HepG2 (cell line): Measurements from ENCODE around the gene SLIT1. TPM values are rescaled to one million over a fixed set of nuclear protein-coding genes. Genes with fewer than 3 reads are reported as not detected.

ENCODE experiments used
- ATAC-seq: fragments of 200-7000 bp; cut with Tn5 transposase; 3 replicates; pipeline ENCODE4 v1.9.1; 2020; ENCODE audit warnings: mild to moderate bottlenecking, moderate library complexity
- BruUV-seq: library from RNA; stranded (reverse); fragments of 400-500 nt; replicated peaks from 2 replicates; lab custom pipeline; 2021; lab: Mats Ljungman, UMichigan
- CTCF ChIA-PET: fragments of 300-600 bp; formaldehyde crosslinking; extraction: SDS; loops from one replicate; lab custom pipeline; 2021; ENCODE audit warnings: low total read pairs, inconsistent platforms, low intra/inter-chr PET ratio; lab: Yijun Ruan, JAX
- POLR2A ChIA-PET: fragments of 350-600 bp; sonication (Branson Sonifier 250); formaldehyde crosslinking; loops from one replicate; lab custom pipeline; 2020; ENCODE audit warnings: antibody characterized with exemption, inconsistent platforms; lab: Yijun Ruan, JAX
- DNase-seq: peaks from one replicate; pipeline ENCODE4 v3.0.0-alpha.2; 2015; ENCODE audit warnings: low spot score
- FAIRE-seq: peaks from 3 replicates; lab custom pipeline; 2011; peaks lifted over from hg19 to GRCh38; lab: Jason Lieb, UNC
- H2AFZ ChIP-seq: one replicate; pipeline ENCODE4 v1.6.1; 2011; ENCODE audit warnings: low read length, inconsistent platforms
- H3K27ac ChIP-seq: fragments of 300-600 bp; 3 replicates; pipeline ENCODE4 v1.8.0; 2011; ENCODE audit warnings: mixed run types, mild to moderate bottlenecking, mixed read lengths, low read length, inconsistent platforms; ENCODE audit not compliant: insufficient read depth; ENCODE audit errors: extremely low read length
- H3K27me3 ChIP-seq, 2 experiments: fragments of 200-600 bp in 1 of 2; 2 replicates in 1 of 2; 3 replicates in 1 of 2; pipeline versions ENCODE4 v1.6.0 to v1.8.0; 2011; ENCODE audit warnings: low read length in 2 of 2, mild to moderate bottlenecking in 2 of 2, moderate library complexity in 2 of 2, inconsistent platforms in 1 of 2; ENCODE audit not compliant: insufficient read depth in 2 of 2, control insufficient read depth in 1 of 2
- H3K36me3 ChIP-seq, 2 experiments: fragments of 200-600 bp in 1 of 2; replicated peaks in 1 of 2; 2 replicates in 1 of 2; 3 replicates in 1 of 2; pipeline versions ENCODE4 v1.5.1 to v1.8.0; 2011; ENCODE audit warnings: low read length in 2 of 2, inconsistent platforms in 1 of 2; ENCODE audit not compliant: insufficient read depth in 2 of 2, control insufficient read depth in 1 of 2
- H3K4me1 ChIP-seq: 2 replicates; pipeline ENCODE4 v1.5.1; 2012; ENCODE audit warnings: low read length, inconsistent platforms; ENCODE audit not compliant: insufficient read depth
- H3K4me2 ChIP-seq: 2 replicates; pipeline ENCODE4 v1.6.0; 2011; ENCODE audit warnings: low read depth, low read length, inconsistent platforms
- H3K4me3 ChIP-seq, 3 experiments: fragments of 200-600 bp in 1 of 3; sonication (generic), shearing (Covaris generic) in 1 of 3; replicated peaks in 1 of 3; 2 replicates each; pipeline ENCODE4 v1.5.1; 2011 to 2016; ENCODE audit warnings: low read length in 3 of 3, inconsistent platforms in 2 of 3, low read depth in 2 of 3, mild to moderate bottlenecking in 2 of 3, control low read depth in 1 of 3, mixed read lengths in 1 of 3; ENCODE audit not compliant: insufficient read depth in 1 of 3
- H3K79me2 ChIP-seq: one replicate; pipeline ENCODE4 v1.6.1; 2011; ENCODE audit warnings: low read length, inconsistent platforms; ENCODE audit not compliant: insufficient read depth
- H3K9ac ChIP-seq: 2 replicates; pipeline ENCODE4 v1.6.0; 2011; ENCODE audit warnings: mild to moderate bottlenecking, low read depth, low read length, inconsistent platforms; ENCODE audit not compliant: insufficient read depth
- H3K9me3 ChIP-seq: 2 replicates; pipeline ENCODE4 v1.5.1; 2012; ENCODE audit warnings: mild to moderate bottlenecking, low read length
- H4K20me1 ChIP-seq: 2 replicates; pipeline ENCODE4 v1.6.0; 2011; ENCODE audit warnings: inconsistent platforms, mild to moderate bottlenecking, low read length, moderate library complexity; ENCODE audit not compliant: insufficient read depth
- KLF9 ChIP-seq: IDR thresholded peaks from 2 replicates; pipeline ENCODE4 v1.6.1; 2016; ENCODE audit warnings: low read depth
- MTERF4 ChIP-seq: sonication (generic); formaldehyde crosslinking; IDR thresholded peaks from 2 replicates; pipeline ENCODE4 v1.8.0; 2023; ENCODE audit warnings: mild to moderate bottlenecking, missing genetic modification reagents
- SMAD3 ChIP-seq: sonication (generic); formaldehyde crosslinking; IDR thresholded peaks from 2 replicates; pipeline ENCODE4 v1.4.0; 2020; ENCODE audit warnings: missing genetic modification reagents
- STAG1 ChIP-seq: sonication (generic); formaldehyde crosslinking; IDR thresholded peaks from 2 replicates; pipeline ENCODE4 v1.4.0; 2020; ENCODE audit warnings: missing genetic modification reagents
- STAT6 ChIP-seq: sonication (generic); formaldehyde crosslinking; IDR thresholded peaks from 2 replicates; pipeline ENCODE4 v1.4.0; 2020; ENCODE audit warnings: missing genetic modification reagents, mild to moderate bottlenecking, borderline replicate concordance
- ZBTB7A ChIP-seq: sonication (generic); formaldehyde crosslinking; IDR thresholded peaks from 2 replicates; pipeline ENCODE4 v1.8.0; 2022; ENCODE audit warnings: mild to moderate bottlenecking, missing genetic modification reagents
- ZFP62 ChIP-seq: sonication (generic); formaldehyde crosslinking; IDR thresholded peaks from 2 replicates; pipeline ENCODE4 v1.4.0; 2020; ENCODE audit warnings: missing genetic modification reagents
- ZNF230 ChIP-seq: sonication (generic); formaldehyde crosslinking; IDR thresholded peaks from 2 replicates; pipeline ENCODE4 v1.4.0; 2020; ENCODE audit warnings: mild to moderate bottlenecking, missing genetic modification reagents
- ZNF317 ChIP-seq: sonication (generic); formaldehyde crosslinking; IDR thresholded peaks from 2 replicates; pipeline ENCODE4 v1.5.0; 2020; ENCODE audit warnings: mild to moderate bottlenecking, missing genetic modification reagents
- ZNF335 ChIP-seq: sonication (generic); formaldehyde crosslinking; IDR thresholded peaks from 2 replicates; pipeline ENCODE4 v1.4.0; 2020; ENCODE audit warnings: missing genetic modification reagents
- ZNF747 ChIP-seq: sonication (generic); formaldehyde crosslinking; IDR thresholded peaks from 2 replicates; pipeline ENCODE4 v1.8.1; 2023; ENCODE audit warnings: missing genetic modification reagents, mild to moderate bottlenecking, borderline replicate concordance
- ZNF749 ChIP-seq: sonication (generic); formaldehyde crosslinking; IDR thresholded peaks from 2 replicates; pipeline ENCODE4 v1.8.0; 2022; ENCODE audit warnings: mild to moderate bottlenecking, missing genetic modification reagents, moderate library complexity, borderline replicate concordance
- ZNF878 ChIP-seq: sonication (generic); formaldehyde crosslinking; IDR thresholded peaks from 2 replicates; pipeline ENCODE4 v1.8.1; 2023; ENCODE audit warnings: mild to moderate bottlenecking, missing genetic modification reagents, moderate library complexity
- WGBS: methylation state at CpG from one replicate; pipeline ENCODE4 v1.1.6; 2017; ENCODE audit warnings: low lambda C conversion rate; 5-methylcytosine and 5-hydroxymethylcytosine counted together
- in situ Hi-C: cut with HindIII; loops from 2 replicates; pipeline ENCODE4 v1.10.0; 2017; ENCODE audit warnings: low pct_unique_long_range_greater_than_20kb; ENCODE audit not compliant: extremely low pct_ligation_motif_present
- intact Hi-C: fragments of 100-400 bp; cut with micrococcal nuclease; formaldehyde crosslinking; loops from one replicate; pipeline ENCODE4 v1.10.0; 2022; ENCODE audit not compliant: unreplicated experiment
- polyA plus RNA-seq, 8 experiments: library from polyadenylated mRNA; depleted of rRNA in 3 of 8; stranded (reverse) in 7 of 8; unstranded in 1 of 8; fragments of >200 nt; fragmentation: Illumina TruSeq in 4 of 8; extraction: Trizol in 4 of 8; gene quantifications; 2 replicates each; pipeline versions ENCODE4 v1.2.1 to v1.2.3, GENCODE V29; 2011 to 2016; ENCODE audit warnings: low read depth in 4 of 8, missing spikeins in 1 of 8, mixed read lengths in 1 of 8; ENCODE audit not compliant: insufficient read depth in 1 of 8
- total RNA-seq, 5 experiments: library from RNA; depleted of rRNA; stranded (reverse); fragments of >200 nt; fragmentation: Illumina TruSeq; extraction: Trizol; gene quantifications; 2 replicates each; pipeline ENCODE4 v1.2.3, GENCODE V29; 2016; ENCODE audit warnings: low read depth in 1 of 5
- TF ChIP-seq, protein P1 (sequence below): sonication (generic); formaldehyde crosslinking; IDR thresholded peaks from 2 replicates; pipeline ENCODE4 v1.4.0; 2020; ENCODE audit warnings: missing genetic modification reagents, borderline replicate concordance
- TF ChIP-seq, protein P2 (sequence below): sonication (generic); formaldehyde crosslinking; IDR thresholded peaks from 2 replicates; pipeline ENCODE4 v1.8.0; 2022; ENCODE audit warnings: low read depth, missing genetic modification reagents

Gene SLIT1
- total and polyA plus RNA-seq, 2 of the 13 experiments (the other 11 are each of a cell fraction or from before 2014, with no cell fraction given) = 0.09 to 0.33 TPM

- no peak for TF ChIP-seq STAT6 (CRISPR knock-in tag)
- no peak for TF ChIP-seq ZNF878 (CRISPR knock-in tag)
- TF ChIP-seq MTERF4 (CRISPR knock-in tag) = no peak
- TF ChIP-seq SMAD3 (CRISPR knock-in tag) = no peak
- no peak for TF ChIP-seq ZNF747 (CRISPR knock-in tag)
- TF ChIP-seq ZBTB7A = no peak
Observed at GRCh38 chr10:97040706-97041105, 145.1 kb downstream of the SLIT1 start (continued).

DNA sequence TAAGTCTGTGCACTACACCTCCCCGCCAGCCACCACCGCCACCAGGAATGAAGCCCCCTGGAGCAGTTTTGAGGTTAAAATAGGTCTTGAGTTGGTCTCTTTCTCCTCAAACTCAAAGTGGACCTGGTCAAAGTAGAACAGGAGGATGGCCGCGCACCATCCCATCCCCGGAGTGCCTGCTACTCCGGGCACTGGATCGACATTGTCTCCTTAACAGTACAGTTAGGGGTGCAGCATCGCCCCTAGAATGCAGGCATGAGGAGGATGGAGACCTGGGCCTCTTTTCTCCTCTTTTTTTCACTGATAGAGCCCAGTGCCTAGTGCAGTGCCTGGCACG lies 145.5 kb downstream of the SLIT1 start:
- 70% methylated on average over 2 of the region's 9 CpGs for WGBS
- Histone ChIP-seq H4K20me1 (no peaks in the 10 kb centered on the region), H3K27ac (no peak overlapping the region), H3K36me3 (no peaks in the 10 kb centered on the region), H2AFZ (no peak overlapping the region), H3K4me1 (peaks cover 29% of the 10 kb centered on the region), H3K4me2 (no peak overlapping the region), H3K4me3 (no peak overlapping the region), H3K79me2 (no peaks in the 10 kb centered on the region), H3K9ac (no peak overlapping the region), H3K9me3 (no peaks in the 10 kb centered on the region), H3K27me3 (peaks cover 0 to 20% of the 10 kb centered on the region in 2 experiments; a peak in 3 of 5 replicates)
- no TSS peak for BruUV-seq
- no peak for ATAC-seq
- DNase-seq = no peak
- intact Hi-C loops = no loop called here
- FAIRE-seq = no peak
- CTCF ChIA-PET = no interaction called here
- in situ Hi-C loops = no loop called here
- no peak for TF ChIP-seq ZNF335 (CRISPR knock-in tag)
- no peak for TF ChIP-seq ZNF317
- TF ChIP-seq, protein P1, sequence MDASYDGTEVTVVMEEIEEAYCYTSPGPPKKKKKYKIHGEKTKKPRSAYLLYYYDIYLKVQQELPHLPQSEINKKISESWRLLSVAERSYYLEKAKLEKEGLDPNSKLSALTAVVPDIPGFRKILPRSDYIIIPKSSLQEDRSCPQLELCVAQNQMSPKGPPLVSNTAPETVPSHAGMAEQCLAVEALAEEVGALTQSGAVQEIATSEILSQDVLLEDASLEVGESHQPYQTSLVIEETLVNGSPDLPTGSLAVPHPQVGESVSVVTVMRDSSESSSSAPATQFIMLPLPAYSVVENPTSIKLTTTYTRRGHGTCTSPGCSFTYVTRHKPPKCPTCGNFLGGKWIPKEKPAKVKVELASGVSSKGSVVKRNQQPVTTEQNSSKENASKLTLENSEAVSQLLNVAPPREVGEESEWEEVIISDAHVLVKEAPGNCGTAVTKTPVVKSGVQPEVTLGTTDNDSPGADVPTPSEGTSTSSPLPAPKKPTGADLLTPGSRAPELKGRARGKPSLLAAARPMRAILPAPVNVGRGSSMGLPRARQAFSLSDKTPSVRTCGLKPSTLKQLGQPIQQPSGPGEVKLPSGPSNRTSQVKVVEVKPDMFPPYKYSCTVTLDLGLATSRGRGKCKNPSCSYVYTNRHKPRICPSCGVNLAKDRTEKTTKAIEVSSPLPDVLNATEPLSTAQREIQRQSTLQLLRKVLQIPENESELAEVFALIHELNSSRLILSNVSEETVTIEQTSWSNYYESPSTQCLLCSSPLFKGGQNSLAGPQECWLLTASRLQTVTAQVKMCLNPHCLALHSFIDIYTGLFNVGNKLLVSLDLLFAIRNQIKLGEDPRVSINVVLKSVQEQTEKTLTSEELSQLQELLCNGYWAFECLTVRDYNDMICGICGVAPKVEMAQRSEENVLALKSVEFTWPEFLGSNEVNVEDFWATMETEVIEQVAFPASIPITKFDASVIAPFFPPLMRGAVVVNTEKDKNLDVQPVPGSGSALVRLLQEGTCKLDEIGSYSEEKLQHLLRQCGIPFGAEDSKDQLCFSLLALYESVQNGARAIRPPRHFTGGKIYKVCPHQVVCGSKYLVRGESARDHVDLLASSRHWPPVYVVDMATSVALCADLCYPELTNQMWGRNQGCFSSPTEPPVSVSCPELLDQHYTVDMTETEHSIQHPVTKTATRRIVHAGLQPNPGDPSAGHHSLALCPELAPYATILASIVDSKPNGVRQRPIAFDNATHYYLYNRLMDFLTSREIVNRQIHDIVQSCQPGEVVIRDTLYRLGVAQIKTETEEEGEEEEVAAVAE (CRISPR knock-in tag) = no peak
- TF ChIP-seq, protein P2, sequence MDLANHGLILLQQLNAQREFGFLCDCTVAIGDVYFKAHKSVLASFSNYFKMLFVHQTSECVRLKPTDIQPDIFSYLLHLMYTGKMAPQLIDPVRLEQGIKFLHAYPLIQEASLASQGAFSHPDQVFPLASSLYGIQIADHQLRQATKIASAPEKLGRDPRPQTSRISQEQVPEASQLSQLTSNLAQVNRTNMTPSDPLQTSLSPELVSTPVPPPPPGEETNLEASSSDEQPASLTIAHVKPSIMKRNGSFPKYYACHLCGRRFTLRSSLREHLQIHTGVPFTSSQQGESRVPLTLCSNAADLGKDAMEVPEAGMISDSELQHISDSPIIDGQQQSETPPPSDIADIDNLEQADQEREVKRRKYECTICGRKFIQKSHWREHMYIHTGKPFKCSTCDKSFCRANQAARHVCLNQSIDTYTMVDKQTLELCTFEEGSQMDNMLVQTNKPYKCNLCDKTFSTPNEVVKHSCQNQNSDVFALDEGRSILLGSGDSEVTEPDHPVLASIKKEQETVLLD (CRISPR knock-in tag) = no peak
- TF ChIP-seq KLF9 (CRISPR knock-in tag) = no peak
- TF ChIP-seq STAG1 = no peak
- TF ChIP-seq ZNF749 = no peak
- TF ChIP-seq ZNF230 (CRISPR knock-in tag) = no peak
- TF ChIP-seq ZFP62 (CRISPR knock-in tag) = no peak
- POLR2A ChIA-PET = no interaction called here
